C1 segment of cervical spinal cord (tissue), 14 donors: ENCODE data around the gene MCF2L2.

ENCODE experiments used
- DNase-seq, 14 donors: peaks; one replicate each; lab custom pipeline; 2025; lab: John Stamatoyannopoulos, UW

The MCF2L2 gene

GRCh38 chr3:183208260-183208659 is 220.2 kb downstream of the MCF2L2 start:
- DNase-seq: no peak

- DNase-seq: no peak
Observed at GRCh38 chr3:183203670-183204069, 224.7 kb downstream of the MCF2L2 start.

- DNase-seq: no peak
Observed at GRCh38 chr3:183202004-183202722, 226.3 kb downstream of the MCF2L2 start.

GRCh38 chr3:183198939-183199338 is 229.5 kb downstream of the MCF2L2 start:
- no peak for DNase-seq

GRCh38 chr3:183197734-183198133 is 230.7 kb downstream of the MCF2L2 start:
- DNase-seq: no peak

GRCh38 chr3:183195266-183195665 is 233.2 kb downstream of the MCF2L2 start:
- DNase-seq: peak in 1 of 14 donors; percentile 8

- no peak for DNase-seq
Observed at GRCh38 chr3:183193762-183194689, 234.4 kb downstream of the MCF2L2 start.

GRCh38 chr3:183192650-183193300 is 235.6 kb downstream of the MCF2L2 start:
- DNase-seq: no peak

- DNase-seq: peak in 1 of 14 donors; percentile 45
Observed at GRCh38 chr3:183189641-183190040, 238.8 kb downstream of the MCF2L2 start.

- DNase-seq: peak in 5 of 14 donors; percentile 10 to 18 (median 13)
Observed at GRCh38 chr3:183188895-183189462, 239.4 kb downstream of the MCF2L2 start.

GRCh38 chr3:183185696-183186095 is 242.7 kb downstream of the MCF2L2 start:
- no peak for DNase-seq

GRCh38 chr3:183182732-183183610 is 245.4 kb downstream of the MCF2L2 start:
- no peak for DNase-seq

GRCh38 chr3:183182073-183182472 is 246.3 kb downstream of the MCF2L2 start:
- DNase-seq: no peak

- no peak for DNase-seq
Observed at GRCh38 chr3:183181606-183182005, 246.8 kb downstream of the MCF2L2 start.

- DNase-seq: no peak
Observed at GRCh38 chr3:183180784-183181295, 247.6 kb downstream of the MCF2L2 start.

- peak in 2 of 14 donors; percentile 9 to 24 for DNase-seq
Observed at GRCh38 chr3:183180110-183180783, 248.2 kb downstream of the MCF2L2 start.

GRCh38 chr3:183179550-183179908 is 248.9 kb downstream of the MCF2L2 start:
- DNase-seq: peak in 3 of 14 donors; percentile 19 to 48 (median 39)

GRCh38 chr3:183178833-183179549 is 249.4 kb downstream of the MCF2L2 start:
- peak in 8 of 14 donors; percentile 15 to 54 (median 38) for DNase-seq

GRCh38 chr3:183178512-183178832 is 249.9 kb downstream of the MCF2L2 start:
- DNase-seq: no peak
